Colonic mucosa (tissue), 4 donors: Measurements from ENCODE around the gene CERS4. TPM values are rescaled to one million over a fixed set of nuclear protein-coding genes. Genes with fewer than 3 reads are reported as not detected.
"Not testable (repeated sequence)": the region's sequence is repeated elsewhere in the genome, so short reads cannot be mapped to it uniquely, and the experiment has no call there.

ENCODE experiments used
- DNase-seq: peaks from one replicate; pipeline ENCODE4 v3.0.0-alpha.2; 2020
- H3K27ac ChIP-seq: fragments of 200-600 bp; one replicate; pipeline ENCODE4 v1.8.0; 2021
- H3K27me3 ChIP-seq: fragments of 200-600 bp; one replicate; pipeline ENCODE4 v1.8.0; 2021
- H3K36me3 ChIP-seq: fragments of 200-600 bp; one replicate; pipeline ENCODE4 v1.8.0; 2021
- H3K4me1 ChIP-seq: fragments of 200-600 bp; one replicate; pipeline ENCODE4 v1.8.0; 2021; ENCODE audit warnings: mild to moderate bottlenecking
- H3K4me3 ChIP-seq: fragments of 200-600 bp; one replicate; pipeline ENCODE4 v1.8.0; 2021
- H3K9ac ChIP-seq, 2 donors: one replicate each; pipeline ENCODE4 v1.7.0; 2013; ENCODE audit warnings: control low read depth in 2 of 2, low read depth in 2 of 2, low read length in 2 of 2
- H3K9me3 ChIP-seq: fragments of 200-600 bp; one replicate; pipeline ENCODE4 v1.8.0; 2021
- CTCF ChIP-seq: fragments of 200-600 bp; IDR thresholded peaks from one replicate; pipeline ENCODE4 v1.8.0; 2022; ENCODE audit warnings: antibody characterized with exemption, mild to moderate bottlenecking
- intact Hi-C: fragments of 100-400 bp; cut with DNase I; formaldehyde crosslinking; loops from one replicate; pipeline ENCODE4 v1.14.1; 2022
- total RNA-seq, 2 donors: library from RNA; stranded (reverse); fragmentation: NEBNext Ultra II Directional in 1 of 2; extraction: Animal tissue kit (Norgen Biotek cat#: 25700) in 1 of 2; gene quantifications; one replicate each; pipeline ENCODE4 v1.2.1, GENCODE V29; 2021
- donor health status: healthy.
- donor health status: DM: no; HTN: no; CAD: no.
- donor health status: DM: no; HTN: no; CAD: no.

CERS4 gene
- total RNA-seq, 2 donors from 2014 or later = 2.9 to 5.3 TPM

GRCh38 chr19:8213827-8214672 is 4.9 kb downstream of the CERS4 start:
- no peak for DNase-seq
- Histone ChIP-seq H3K27ac (no peak overlapping the region), H3K36me3 (no peaks in the 10 kb centered on the region), H3K4me3 (no peak overlapping the region), H3K9me3 (no peaks in the 10 kb centered on the region), H3K9ac (no peak overlapping the region), H3K27me3 (peaks cover 4% of the 10 kb centered on the region), H3K4me1 (no peaks in the 10 kb centered on the region)
- no peak for TF ChIP-seq CTCF
- intact Hi-C loops = no loop called here

- Histone ChIP-seq H3K36me3 (no peaks in the 10 kb centered on the region), H3K27ac (no peak overlapping the region), H3K27me3 (no peaks in the 10 kb centered on the region), H3K9me3 (no peaks in the 10 kb centered on the region), H3K4me3 (no peak overlapping the region), H3K9ac (no peak overlapping the region), H3K4me1 (no peaks in the 10 kb centered on the region)
- intact Hi-C loops = no loop called here
- TF ChIP-seq CTCF = no peak
- DNase-seq = no peak
Observed at GRCh38 chr19:8214802-8215201, 5.6 kb downstream of the CERS4 start.

DNA sequence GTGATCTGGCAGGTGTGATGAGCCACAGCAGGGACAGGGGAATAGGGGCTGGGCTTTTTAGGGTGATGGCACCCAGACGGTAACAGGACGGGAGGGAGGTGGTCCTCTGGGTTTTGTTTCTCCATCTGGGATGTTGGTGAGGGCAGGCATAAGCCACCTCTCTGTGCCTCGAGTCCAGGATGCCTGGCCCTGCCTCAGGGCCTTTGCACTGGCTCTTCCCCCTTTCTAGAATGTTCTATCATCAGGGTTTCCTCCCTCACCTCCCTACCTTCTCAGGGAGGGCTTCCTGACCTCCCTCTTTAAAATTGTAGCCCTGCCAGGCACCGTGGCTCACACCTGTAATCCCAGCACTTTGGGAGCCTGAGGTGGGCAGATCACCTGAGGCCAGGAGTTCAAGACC is 6.6 kb downstream of the CERS4 start:
- Histone ChIP-seq H3K27me3 (no peaks in the 10 kb centered on the region), H3K9me3 (no peaks in the 10 kb centered on the region), H3K27ac (no peak overlapping the region), H3K36me3 (no peaks in the 10 kb centered on the region), H3K9ac (no peak overlapping the region), H3K4me3 (no peak overlapping the region), H3K4me1 (no peaks in the 10 kb centered on the region)
- DNase-seq = no peak
- intact Hi-C loops = no loop called here
- TF ChIP-seq CTCF = no peak

GRCh38 chr19:8216357-8216756 is 7.2 kb downstream of the CERS4 start:
- no peak for TF ChIP-seq CTCF
- DNase-seq = no peak
- intact Hi-C loops = no loop called here
- Histone ChIP-seq H3K4me1 (no peaks in the 10 kb centered on the region), H3K36me3 (no peaks in the 10 kb centered on the region), H3K9me3 (no peaks in the 10 kb centered on the region), H3K9ac (no peak overlapping the region), H3K27me3 (no peaks in the 10 kb centered on the region), H3K27ac (no peak overlapping the region), H3K4me3 (no peak overlapping the region)

- H3K27me3 ChIP-seq, intact Hi-C loops, H3K9me3 ChIP-seq, H3K36me3 ChIP-seq, H3K4me3 ChIP-seq, H3K9ac ChIP-seq, DNase-seq, H3K27ac ChIP-seq, H3K4me1 ChIP-seq: not testable (repeated sequence)
Observed at GRCh38 chr19:8218127-8218526, 9.0 kb downstream of the CERS4 start.

DNA sequence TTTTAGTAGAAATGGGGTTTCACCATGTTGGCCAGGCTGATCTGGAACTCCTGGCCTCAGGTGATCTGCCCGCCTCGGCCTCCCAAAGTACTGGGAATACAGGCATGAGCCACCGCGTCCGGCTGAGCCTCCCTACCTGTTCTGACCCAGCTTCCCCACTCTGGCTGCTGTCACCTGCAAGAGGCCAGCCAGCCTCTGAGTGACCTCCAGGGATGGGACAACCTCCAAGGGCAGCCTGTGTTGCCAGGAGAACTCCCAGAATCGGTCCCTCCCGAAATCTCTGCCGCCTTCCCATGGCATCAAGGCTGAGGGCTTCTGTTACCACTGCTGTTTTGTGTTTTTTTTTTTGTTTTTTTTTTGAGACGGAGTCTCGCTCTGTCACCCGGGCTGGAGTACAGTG is 11.3 kb downstream of the CERS4 start:
- Histone ChIP-seq H3K4me3 (no peak overlapping the region), H3K9ac (no peak overlapping the region), H3K27ac (no peak overlapping the region), H3K9me3 (no peaks in the 10 kb centered on the region), H3K36me3 (no peaks in the 10 kb centered on the region), H3K4me1 (no peaks in the 10 kb centered on the region), H3K27me3 (no peaks in the 10 kb centered on the region)
- intact Hi-C loops = no loop called here
- TF ChIP-seq CTCF = no peak
- no peak for DNase-seq
